ENCODE measurements around the gene SETX.
A peak's percentile ranks its signal among the peaks of the same experiment; 100 is the strongest.

The SETX gene

DNA sequence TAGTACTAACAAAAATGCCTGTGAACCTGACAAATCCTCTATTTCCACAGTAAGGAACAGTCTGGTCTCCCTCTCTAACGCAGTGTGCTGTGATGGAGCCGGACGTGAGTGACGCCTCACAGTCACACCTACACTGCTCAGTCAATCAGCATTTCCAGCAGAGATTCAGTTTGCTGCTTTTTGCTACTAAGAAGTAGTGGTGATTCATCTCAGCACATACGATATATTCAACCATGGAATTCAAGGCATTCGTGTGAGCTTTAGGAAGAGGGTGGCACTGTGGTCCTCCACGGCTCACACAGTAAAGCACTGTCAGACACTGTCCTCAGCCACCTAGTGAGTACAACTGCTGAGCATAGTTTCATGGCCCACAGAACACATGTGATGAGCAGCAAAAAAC, 70.9 kb downstream of the SETX start:
- no peak for DNase-seq (ENCODE audit: low read depth in 2 of 2)

DNA sequence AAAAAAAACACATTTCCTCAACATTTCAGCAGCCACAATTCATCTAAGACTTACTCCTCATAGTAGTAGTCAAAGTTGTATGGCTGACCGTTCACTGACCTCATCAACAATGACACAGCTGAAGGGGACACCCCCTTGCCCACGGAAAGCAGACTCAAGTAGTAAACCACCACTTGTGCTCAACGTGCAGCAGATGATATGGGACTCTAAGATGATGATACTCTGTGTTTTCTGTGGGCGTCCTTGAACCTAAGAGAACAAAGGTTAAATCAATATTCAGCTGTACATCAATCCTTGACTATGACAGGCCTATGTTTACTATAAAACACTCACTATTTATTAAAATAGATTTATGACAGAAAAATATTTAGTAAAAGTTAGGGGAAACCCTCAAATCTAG, 71.6 kb downstream of the SETX start:
- DNase-seq (ENCODE audit: low read depth in 2 of 2) = peak in 1 of 2 donors; percentile 19

DNA sequence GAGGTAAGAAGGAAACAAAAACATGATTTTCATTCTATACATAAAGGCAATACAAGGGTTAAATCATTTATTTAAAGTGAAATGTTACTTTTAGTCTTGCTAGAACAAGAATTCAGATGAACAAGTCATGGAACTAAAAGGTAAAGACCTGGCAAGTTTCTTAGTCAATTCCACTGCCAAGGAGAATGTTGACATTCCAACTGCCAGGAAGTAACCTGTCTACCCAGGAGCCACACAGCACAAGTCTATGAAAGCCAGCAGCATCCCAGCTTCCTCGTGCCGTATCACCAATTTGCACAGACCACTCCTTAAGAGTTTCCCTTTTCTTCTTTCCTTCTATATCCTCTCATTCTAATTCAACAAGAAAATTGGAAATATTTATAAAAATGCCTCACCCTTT, 79.9 kb downstream of the SETX start:
- no peak for DNase-seq (ENCODE audit: low read depth in 2 of 2)

DNA sequence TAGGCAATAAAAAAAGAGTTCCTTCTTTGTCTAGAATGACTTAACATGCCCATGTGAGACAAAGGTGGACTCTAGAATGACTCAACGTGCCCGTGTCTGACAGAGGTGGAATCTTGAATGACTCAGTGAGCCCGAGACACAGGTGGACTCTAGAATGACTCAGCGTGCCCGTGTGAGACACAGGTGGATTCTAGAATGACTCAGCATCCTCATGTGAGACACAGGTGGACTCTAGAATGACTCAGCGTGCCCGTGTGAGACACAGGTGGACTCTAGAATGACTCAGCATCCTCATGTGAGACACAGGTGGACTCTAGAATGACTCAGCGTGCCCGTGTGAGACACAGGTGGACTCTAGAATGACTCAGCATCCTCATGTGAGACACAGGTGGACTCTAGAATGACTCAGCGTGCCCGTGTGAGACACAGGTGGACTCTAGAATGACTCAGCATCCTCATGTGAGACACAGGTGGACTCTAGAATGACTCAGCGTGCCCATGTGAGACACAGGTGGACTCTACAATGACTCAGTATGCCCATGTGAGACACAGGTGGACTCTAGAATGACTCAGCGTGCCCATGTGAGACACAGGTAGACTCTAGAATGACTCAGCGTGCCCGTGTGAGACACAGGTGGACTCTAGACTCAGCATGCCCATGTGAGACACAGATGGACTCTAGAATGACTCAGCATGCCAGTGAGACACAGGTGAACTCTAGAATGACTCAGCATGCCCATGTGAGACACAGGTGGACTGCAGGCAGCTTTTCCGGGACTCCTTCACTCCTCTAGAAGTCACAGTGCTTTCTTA, 84.9 kb downstream of the SETX start:
- DNase-seq (ENCODE audit: low read depth in 2 of 2) = peak in 1 of 2 donors; percentile 43

DNA sequence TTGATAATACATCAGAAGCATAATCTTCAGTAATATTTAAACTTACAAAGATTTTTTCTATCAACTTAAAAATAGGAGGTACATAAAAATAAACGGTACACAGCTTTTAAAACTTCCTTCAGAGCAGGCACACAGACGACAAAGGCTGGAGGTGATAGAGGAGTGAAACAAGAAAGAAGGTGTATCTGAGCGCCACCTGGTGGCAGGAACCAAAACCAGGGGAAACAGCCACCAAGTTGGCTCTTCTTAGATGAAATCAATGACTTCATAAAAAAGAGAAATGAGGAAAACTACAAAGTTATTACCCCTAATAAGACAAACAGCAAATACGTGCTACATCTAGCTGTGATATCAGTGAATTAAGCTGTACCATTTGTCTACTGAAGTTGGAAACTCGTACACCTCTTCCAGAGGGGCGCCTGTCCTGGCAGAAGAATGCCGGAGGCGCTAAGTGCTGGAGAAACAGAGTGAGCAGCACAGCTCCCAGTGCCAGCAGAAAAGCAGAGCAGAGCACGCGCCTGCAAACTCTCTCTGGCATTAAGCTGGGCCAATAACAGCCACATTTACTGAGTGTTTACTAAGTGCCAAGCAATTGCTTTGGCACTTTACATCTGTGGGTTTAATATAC, 85.9 kb downstream of the SETX start:
- DNase-seq (ENCODE audit: low read depth in 2 of 2) = peak; percentile 44 to 68

DNA sequence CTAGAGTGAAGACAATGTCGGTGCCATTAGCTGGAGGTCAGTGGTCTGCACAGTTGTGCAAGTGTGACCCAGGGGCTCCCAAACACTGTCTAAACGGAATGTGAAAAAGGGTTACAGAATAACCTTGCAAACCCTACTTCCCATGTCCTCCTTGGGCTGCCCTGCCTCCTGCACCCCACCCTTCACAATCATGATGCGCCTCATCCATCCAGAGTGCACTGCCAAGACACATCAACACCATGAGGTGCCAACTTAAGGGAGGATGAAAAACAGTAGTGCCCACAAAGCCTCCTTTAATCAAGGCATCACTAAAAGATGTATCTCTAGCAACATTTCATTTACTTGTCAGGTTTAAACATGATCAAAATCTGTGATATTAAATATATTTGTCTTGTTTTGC, 87.1 kb downstream of the SETX start:
- DNase-seq (ENCODE audit: low read depth in 2 of 2) = no peak

DNA sequence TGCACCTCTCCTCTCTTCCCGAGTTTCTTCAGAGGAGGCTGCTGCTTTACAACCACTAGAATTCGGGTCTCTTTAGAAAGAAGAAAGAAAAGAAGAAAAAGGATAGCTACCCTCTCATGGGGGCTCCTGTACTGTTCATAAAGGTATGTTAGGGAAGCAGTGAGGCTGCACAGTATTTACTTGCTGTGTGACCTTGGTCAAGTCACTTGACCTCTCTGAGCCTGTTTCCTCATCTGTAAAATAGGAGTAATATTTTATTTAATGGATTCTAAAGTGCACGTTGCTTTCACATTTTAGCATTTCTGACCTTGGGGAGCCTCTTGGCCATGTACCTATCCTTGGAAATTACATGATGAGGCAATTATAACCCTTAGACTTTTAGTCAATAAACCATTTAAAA, 88.8 kb downstream of the SETX start:
- no peak for DNase-seq (ENCODE audit: low read depth in 2 of 2)

DNA sequence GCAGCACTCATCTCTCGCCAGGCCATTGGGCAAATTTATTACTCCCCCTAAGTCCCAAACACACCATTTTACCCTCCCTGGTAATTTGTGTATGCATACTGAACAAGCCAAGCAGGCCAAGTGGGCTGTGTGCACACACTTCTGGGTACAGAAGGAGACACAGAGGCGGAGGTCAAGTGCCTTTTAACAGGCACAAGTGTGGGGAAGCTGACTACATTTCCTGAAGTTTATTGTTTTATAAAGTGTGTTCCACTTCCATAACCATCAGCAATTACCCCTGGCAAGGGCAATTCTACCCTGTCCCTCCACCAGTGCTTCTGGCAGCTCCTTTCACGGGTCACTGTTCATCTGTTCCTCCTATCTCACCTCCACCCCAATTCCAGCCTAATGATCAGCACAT, 93.9 kb downstream of the SETX start:
- DNase-seq (ENCODE audit: low read depth in 2 of 2) = no peak

DNA sequence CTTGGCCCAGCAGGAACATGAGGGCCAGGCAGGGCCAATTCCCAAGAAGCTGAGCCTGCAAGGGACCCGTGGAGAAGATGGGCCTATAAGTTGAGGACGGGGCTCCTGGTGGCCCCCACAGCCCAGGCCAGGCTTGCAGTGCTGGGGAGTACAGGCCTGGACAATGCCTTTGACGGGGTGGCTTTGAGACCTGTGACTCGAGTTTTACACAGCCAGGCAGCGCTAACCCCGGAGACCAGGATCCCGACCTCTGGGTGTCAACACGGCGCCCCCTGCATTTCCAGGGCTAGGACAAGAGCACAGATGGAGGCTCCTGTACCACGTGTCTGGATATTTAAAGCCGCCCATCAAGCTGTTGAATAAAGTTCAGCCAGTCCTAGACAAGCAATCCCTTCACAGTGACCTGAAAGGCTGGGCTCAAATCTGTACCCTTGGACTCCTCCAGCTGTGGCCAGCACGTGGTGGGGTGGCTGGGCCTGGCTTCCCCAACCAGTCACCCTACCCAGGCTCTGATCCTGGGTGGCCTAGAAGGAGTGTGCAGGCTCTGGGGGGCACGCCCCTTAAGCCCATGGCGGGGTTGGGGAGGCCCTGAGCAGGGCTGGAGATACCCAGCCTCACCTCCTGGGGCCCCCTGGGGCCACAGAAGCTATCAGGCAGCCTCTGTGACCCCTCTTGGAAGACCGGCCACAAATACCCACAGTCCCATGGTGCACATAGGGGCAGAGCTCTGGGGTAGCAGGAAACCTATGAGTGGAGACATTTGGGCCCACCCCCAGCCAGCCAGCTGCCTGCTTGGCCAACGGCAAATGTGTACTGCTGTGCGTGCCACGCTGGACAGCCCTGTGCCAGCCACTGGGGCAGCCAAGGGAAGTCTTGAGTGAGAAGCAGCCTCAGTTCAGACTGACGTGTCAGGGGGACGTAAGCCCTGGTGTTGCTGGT, 104.2 kb downstream of the SETX start:
- no peak for DNase-seq (ENCODE audit: low read depth in 2 of 2)

DNA sequence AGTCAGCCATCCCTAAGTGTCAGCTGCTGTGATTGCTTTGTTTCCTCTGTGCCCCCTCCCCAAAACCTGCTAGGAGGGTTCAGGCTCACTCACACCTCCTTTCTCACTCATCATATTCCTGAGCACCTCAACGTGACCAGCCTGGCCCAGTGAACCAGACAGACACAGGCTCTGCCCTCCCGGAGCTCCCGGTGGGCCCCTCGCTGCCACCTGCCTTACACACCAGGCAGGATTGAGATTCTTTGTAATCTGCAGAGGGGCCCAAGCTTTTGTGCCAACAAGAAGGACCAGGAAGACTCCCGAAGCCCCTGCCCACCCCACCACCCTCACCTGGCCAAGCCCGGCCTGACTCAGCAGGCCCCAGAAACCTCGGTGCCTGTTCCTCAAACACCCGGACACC, 105.1 kb downstream of the SETX start:
- no peak for DNase-seq (ENCODE audit: low read depth in 2 of 2)

DNA sequence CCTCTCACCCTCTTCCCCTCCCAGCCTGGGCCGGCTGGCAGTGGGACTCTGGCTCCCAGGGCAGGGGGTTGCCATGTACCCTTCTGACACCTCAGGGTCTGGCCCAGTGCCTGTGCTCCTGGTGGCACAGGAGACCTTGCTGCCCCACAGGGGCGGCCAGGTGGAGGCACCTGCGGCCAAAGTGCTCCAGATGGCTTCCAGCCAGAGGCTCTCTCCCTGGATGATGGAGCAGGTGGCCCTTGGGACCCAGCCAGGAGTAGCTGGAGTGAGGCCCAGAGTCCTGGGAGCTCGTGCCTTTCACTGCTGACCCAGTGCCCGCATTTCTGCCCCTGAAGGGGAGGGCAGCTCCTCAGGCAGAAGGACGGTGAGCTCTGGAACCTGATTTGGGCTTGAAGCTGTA, 105.7 kb downstream of the SETX start:
- no peak for DNase-seq (ENCODE audit: low read depth in 2 of 2)

DNA sequence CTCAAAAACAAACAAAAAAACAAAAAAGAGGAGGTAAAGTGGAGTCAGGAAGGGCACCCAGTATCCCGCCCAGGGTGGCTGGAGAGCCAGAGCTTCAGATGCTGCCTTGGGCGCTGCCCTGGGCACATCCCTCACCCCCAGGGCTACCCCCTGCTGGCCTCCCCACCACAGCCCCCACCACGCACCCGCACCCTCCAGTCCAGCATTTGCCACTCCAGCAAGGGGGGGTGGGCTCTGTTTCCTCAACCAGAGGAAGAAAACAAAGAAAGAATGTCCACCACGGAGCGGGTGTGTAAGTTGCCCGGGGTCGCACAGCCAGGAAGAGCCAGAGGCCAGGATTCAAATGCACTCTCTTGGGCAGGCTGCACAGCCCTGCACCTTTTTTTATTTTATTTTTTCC, 106.8 kb downstream of the SETX start:
- DNase-seq (ENCODE audit: low read depth in 2 of 2) = no peak

DNA sequence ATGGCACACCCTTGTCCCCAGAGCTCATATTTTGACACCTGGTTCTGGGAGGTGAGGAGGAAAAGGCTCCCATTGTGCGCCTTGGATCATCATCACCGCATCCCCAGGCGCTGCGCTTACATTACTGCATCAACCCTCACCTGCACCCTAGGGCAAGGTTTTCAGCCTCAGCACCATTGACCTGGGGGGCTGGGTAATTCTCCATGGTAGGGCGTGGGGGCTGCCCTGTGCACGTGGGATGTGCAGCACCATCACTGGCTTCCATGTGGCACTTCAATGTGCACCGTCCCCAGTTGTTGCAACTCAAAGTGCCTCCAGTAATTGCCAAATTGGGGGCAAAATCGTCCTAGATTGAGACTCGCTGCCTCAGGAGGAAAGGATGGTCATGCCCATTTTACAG, 109.3 kb downstream of the SETX start:
- DNase-seq (ENCODE audit: low read depth in 2 of 2) = no peak

DNA sequence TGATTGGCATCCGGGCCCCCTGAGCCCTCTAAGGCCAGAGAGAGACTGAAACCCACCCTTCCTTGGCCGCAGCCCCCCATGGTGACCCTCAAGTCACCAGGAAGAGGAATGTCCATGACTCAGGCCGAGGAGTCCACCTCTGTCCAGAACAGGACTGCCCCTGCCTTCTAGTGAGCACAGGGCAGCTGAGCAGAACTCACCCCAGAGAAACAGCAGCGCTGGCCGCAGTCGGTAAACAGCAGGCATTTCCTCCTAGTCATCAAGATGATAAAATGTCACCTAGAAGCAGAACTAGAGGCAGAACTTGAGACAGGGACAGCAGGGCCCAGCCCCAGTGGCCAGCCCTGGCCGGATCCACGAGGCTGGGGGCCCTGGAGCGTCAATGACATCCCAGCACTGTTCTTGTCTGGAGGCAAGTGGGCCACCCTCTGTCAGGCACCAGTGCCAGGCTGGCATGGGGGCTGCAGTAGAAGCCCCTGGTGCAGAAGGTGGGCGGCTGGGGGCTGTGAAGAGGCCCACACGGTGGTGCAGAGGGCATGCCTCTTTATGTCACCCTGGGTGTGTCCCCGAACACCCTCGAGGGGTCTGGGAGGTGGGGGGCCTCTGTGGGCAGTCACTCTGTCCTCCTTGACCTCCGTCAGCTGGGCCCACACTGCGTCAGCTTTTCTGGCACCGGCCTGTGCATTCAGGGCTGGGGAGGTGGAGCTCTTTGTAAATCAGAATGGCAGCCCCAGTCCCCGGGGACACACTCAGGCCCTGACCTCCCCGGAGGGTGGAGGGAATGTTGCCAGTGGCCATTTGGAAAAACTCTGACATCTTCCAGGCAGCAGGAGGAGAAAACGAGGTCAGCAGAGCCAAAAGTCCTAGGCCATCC, 110.0 kb downstream of the SETX start:
- no peak for DNase-seq (ENCODE audit: low read depth in 2 of 2)

DNA sequence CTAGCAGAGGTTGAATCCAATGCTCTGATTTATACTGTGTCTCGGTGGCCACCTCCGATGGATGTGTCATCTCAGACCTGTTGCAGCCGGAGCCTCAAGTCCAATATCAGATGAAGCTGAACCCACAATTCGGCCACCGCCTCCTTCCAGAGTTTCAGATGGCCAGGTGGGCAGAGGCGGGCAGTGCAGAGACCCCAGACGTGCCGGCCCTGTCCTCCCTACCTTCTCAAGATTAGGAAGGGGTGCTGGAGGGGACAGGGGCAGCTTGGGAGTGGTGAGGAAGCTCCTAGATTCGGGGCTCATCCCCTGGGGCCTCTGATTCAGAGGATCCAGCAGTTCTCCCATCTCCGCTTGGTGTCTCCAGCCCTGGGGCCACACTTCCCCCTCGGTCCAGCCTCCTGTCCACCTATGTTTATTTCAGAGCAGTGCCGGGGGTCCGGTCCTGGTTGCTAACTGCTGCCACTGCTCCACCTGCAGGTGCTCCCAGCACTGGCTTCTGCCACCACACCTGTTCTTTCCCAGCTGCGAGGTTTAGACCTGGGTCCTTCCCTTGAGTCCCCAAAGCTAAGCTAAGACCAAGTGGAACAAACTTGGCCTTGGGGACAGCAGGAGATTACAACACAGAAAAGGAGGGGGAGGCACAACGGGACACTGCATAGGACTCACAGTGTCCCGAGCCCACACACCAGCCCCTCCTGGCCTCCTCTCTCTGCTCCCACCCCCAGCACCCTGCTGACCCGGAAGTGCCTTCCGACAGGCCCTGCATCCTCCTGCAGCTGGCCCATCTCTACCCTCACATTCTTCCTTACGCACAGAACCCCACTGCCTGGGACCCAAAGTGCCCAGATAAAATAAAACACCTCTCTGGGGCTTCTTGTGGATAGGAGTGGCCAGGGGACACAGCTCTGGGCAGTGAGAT, 111.4 kb downstream of the SETX start:
- DNase-seq (ENCODE audit: low read depth in 2 of 2) = no peak

DNA sequence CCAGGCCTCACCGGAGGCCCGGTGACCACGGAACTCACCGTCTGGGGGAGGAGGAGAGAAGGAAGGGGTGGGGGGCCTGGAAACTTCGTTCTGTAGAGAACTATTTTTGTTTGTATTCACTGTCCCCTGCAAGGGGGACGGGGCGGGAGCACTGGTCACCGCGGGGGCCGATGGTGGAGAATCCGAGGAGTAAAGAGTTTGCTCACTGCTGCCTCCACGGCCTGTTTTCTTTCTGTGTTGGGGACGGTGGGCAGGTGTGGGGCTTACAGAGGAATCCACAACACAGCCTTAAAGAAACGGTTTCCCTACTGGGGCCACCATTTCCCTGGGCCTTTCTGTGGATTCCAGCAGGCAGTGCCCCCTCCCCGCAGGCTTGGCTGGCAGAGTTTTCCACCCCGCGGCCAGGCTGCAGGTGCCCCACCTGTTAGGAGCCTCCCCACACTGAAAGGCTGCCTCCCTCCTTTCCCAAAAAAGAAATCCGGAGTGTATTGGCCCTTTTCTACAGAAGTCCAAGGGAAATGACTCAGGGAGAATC, 112.1 kb downstream of the SETX start:
- no peak for DNase-seq (ENCODE audit: low read depth in 2 of 2)

DNA sequence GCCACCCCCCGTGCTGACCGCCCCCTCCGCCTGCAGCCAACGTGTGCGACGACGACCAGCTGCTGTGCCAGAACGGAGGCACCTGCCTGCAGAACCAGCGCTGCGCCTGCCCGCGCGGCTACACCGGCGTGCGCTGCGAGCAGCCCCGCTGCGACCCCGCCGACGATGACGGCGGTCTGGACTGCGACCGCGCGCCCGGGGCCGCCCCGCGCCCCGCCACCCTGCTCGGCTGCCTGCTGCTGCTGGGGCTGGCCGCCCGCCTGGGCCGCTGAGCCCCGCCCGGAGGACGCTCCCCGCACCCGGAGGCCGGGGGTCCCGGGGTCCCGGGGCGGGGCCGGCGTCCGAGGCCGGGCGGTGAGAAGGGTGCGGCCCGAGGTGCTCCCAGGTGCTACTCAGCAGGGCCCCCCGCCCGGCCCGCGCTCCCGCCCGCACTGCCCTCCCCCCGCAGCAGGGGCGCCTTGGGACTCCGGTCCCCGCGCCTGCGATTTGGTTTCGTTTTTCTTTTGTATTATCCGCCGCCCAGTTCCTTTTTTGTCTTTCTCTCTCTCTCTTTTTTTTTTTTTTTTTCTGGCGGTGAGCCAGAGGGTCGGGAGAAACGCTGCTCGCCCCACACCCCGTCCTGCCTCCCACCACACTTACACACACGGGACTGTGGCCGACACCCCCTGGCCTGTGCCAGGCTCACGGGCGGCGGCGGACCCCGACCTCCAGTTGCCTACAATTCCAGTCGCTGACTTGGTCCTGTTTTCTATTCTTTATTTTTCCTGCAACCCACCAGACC, 112.8 kb downstream of the SETX start:
- DNase-seq (ENCODE audit: low read depth in 2 of 2) = no peak

DNA sequence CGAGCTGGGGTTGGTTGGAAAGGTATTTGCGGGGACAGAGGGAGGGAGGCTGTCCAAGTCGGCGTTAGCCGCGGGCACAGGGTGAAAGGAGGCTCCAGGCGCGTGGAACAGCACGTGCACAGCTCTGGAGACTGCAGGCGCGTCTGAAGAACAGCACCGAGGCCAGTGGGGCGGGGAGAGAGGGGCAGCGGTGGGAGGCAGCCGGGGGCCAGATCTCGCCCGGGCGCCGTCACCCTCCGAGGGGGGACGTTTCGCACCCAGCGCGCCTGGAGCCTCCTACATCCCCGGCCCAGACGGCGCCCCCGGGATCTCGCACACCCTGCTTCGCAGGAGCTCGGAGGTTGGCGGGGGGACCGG, 113.3 kb downstream of the SETX start:
- DNase-seq (ENCODE audit: low read depth in 2 of 2) = no peak

DNA sequence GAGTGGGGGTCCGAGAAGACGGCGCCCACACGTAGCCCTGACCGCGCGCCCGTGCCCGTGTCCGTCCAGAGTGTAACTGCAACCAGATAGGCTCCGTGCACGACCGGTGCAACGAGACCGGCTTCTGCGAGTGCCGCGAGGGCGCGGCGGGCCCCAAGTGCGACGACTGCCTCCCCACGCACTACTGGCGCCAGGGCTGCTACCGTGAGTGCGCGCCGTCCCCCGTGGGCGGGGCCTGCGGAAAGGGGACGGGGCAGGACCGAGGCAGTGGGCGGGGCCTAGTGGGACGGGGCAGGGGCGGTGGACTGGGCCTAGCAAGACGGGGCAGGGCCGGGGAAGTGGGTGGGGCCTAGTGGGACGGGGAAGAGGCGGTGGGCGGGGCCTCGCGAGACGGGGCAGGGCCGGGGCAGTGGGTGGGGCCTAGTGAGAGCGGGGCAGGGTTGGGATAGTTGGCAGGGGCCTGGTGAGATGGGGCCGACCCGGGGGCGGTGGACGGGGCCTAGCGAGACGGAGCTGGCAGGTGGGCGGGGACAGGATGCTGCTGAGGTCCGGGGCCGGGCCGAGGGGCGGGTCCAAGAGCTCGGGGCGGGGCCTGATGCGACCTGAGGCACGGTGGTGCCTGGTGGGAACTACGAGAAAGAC, 113.8 kb downstream of the SETX start:
- DNase-seq (ENCODE audit: low read depth in 2 of 2) = peak; percentile 98 to 99

All from stimulated activated CD4-positive, alpha-beta T cell treated with anti-CD3 and anti-CD28 coated beads, Interleukin-15, amount 100 ng/mL, for 48 hours (primary cell).